Fibroblast of upper back skin (primary cell): ENCODE measurements around the gene LRTM2.
"Not testable (repeated sequence)": the region's sequence is repeated elsewhere in the genome, so short reads cannot be mapped to it uniquely, and the experiment has no call there.

ENCODE experiments used
- DNase-seq: peaks from one replicate; pipeline ENCODE4 v3.0.0-alpha.2; 2013

The LRTM2 gene

GRCh38 chr12:1812650-1813302 lies 7.6 kb upstream of the LRTM2 start:
- DNase-seq, result peak; percentile 37

GRCh38 chr12:1814266-1814665 lies 6.1 kb upstream of the LRTM2 start:
- no peak for DNase-seq

GRCh38 chr12:1815108-1815507 lies 5.3 kb upstream of the LRTM2 start:
- no peak for DNase-seq

GRCh38 chr12:1815814-1816729 lies 4.3 kb upstream of the LRTM2 start:
- DNase-seq, result no peak

- no peak for DNase-seq
Measured at GRCh38 chr12:1816730-1817348, 3.5 kb upstream of the LRTM2 start.

- DNase-seq, result not testable (repeated sequence)
Measured at GRCh38 chr12:1817928-1818327, 2.4 kb upstream of the LRTM2 start.

GRCh38 chr12:1819050-1819449 lies 1.3 kb upstream of the LRTM2 start:
- DNase-seq, result no peak

- no peak for DNase-seq
Measured at GRCh38 chr12:1819571-1819970, 794 bp upstream of the LRTM2 start.

GRCh38 chr12:1820896-1821291 lies 529 bp downstream of the LRTM2 start:
- no peak for DNase-seq

GRCh38 chr12:1821805-1822204 lies 1.4 kb downstream of the LRTM2 start:
- DNase-seq, result no peak

- no peak for DNase-seq
Measured at GRCh38 chr12:1822699-1823098, 2.3 kb downstream of the LRTM2 start.

- no peak for DNase-seq
Measured at GRCh38 chr12:1823237-1823636, 2.9 kb downstream of the LRTM2 start.

- DNase-seq, result no peak
Measured at GRCh38 chr12:1825382-1826102, 5.2 kb downstream of the LRTM2 start.

GRCh38 chr12:1826401-1826800 lies 6.0 kb downstream of the LRTM2 start:
- DNase-seq, result no peak

GRCh38 chr12:1826867-1827705 lies 6.7 kb downstream of the LRTM2 start:
- no peak for DNase-seq

GRCh38 chr12:1827826-1828805 lies 7.8 kb downstream of the LRTM2 start:
- DNase-seq, result no peak

- DNase-seq, result no peak
Measured at GRCh38 chr12:1828856-1829255, 8.5 kb downstream of the LRTM2 start.

- no peak for DNase-seq
Measured at GRCh38 chr12:1829306-1829900, 9.0 kb downstream of the LRTM2 start.

GRCh38 chr12:1830401-1830845 lies 10.1 kb downstream of the LRTM2 start:
- DNase-seq, result no peak
